OCI-LY1 (cell line): ENCODE results near the gene PTPRM.

ENCODE experiments used
- H2AFZ ChIP-seq: fragments of 200-600 bp; sonication (generic), shearing (Covaris generic); 2 replicates; pipeline ENCODE4 v1.6.0; 2014; ENCODE audit warnings: antibody characterized with exemption, mild to moderate bottlenecking, low read length
- H3F3A ChIP-seq: fragments of 200-600 bp; sonication (generic), shearing (Covaris generic); 2 replicates; pipeline ENCODE4 v1.6.0; 2014; ENCODE audit warnings: mild to moderate bottlenecking, antibody characterized with exemption, low read length, moderate library complexity; ENCODE audit not compliant: insufficient read depth
- H3K27ac ChIP-seq: fragments of 200-600 bp; sonication (generic); 2 replicates; pipeline ENCODE4 v1.5.1; 2014; ENCODE audit warnings: low read length, mixed run types, mild to moderate bottlenecking, low read depth; ENCODE audit not compliant: poor library complexity, severe bottlenecking
- H3K27me3 ChIP-seq: fragments of 200-600 bp; sonication (generic); 2 replicates; pipeline ENCODE4 v1.6.0; 2014; ENCODE audit warnings: antibody characterized with exemption, mild to moderate bottlenecking, low read length, moderate library complexity; ENCODE audit not compliant: insufficient read depth
- H3K36me3 ChIP-seq: fragments of 200-600 bp; sonication (generic); 2 replicates; pipeline ENCODE4 v1.6.1; 2014; ENCODE audit warnings: mild to moderate bottlenecking, antibody characterized with exemption, low read length, moderate library complexity, mixed read lengths; ENCODE audit not compliant: insufficient read depth
- H3K4me1 ChIP-seq: fragments of 200-600 bp; sonication (generic); 2 replicates; pipeline ENCODE4 v1.5.1; 2014; ENCODE audit warnings: mild to moderate bottlenecking, low read length, moderate library complexity; ENCODE audit not compliant: insufficient read depth, severe bottlenecking
- H3K4me2 ChIP-seq: fragments of 200-600 bp; sonication (generic), shearing (Covaris generic); 2 replicates; pipeline ENCODE4 v1.6.1; 2014; ENCODE audit warnings: low read length
- H3K4me3 ChIP-seq: fragments of 200-600 bp; sonication (generic); 2 replicates; pipeline ENCODE4 v1.5.1; 2014; ENCODE audit warnings: low read length, low read depth, mild to moderate bottlenecking, mixed read lengths; ENCODE audit not compliant: poor library complexity, severe bottlenecking
- H3K79me2 ChIP-seq: fragments of 200-600 bp; shearing (Covaris generic); 2 replicates; pipeline ENCODE4 v1.6.1; 2016; ENCODE audit warnings: mixed run types, low read length, mixed read lengths; ENCODE audit not compliant: insufficient read depth
- H3K9ac ChIP-seq: fragments of 200-600 bp; sonication (generic), shearing (Covaris generic); 2 replicates; pipeline ENCODE4 v1.6.1; 2014; ENCODE audit warnings: mild to moderate bottlenecking, low read length, mixed read lengths
- H3K9me2 ChIP-seq: fragments of 200-600 bp; sonication (generic), shearing (Covaris generic); 2 replicates; pipeline ENCODE4 v1.6.1; 2014; ENCODE audit warnings: low read depth, mild to moderate bottlenecking, low read length, mixed read lengths
- H3K9me3 ChIP-seq: fragments of 200-600 bp; shearing (Covaris generic); 2 replicates; pipeline ENCODE4 v1.6.1; 2014; ENCODE audit warnings: low read length, mixed read lengths
- H4K20me1 ChIP-seq: fragments of 200-600 bp; sonication (generic), shearing (Covaris generic); 2 replicates; pipeline ENCODE4 v1.6.0; 2016; ENCODE audit warnings: mild to moderate bottlenecking, low read length; ENCODE audit not compliant: insufficient read depth
- EZH2 ChIP-seq: fragments of 200-600 bp; sonication (generic), shearing (Covaris generic); IDR thresholded peaks from 2 replicates; pipeline ENCODE4 v1.8.0; 2017; ENCODE audit warnings: borderline replicate concordance, mixed run types, mild to moderate bottlenecking, antibody characterized with exemption, low read length, moderate library complexity, mixed read lengths
- TF ChIP-seq, protein P1 (sequence below): fragments of 200-600 bp; sonication (generic), shearing (Covaris generic); IDR thresholded peaks from 2 replicates; pipeline ENCODE4 v1.5.1; 2017; ENCODE audit warnings: mild to moderate bottlenecking, antibody characterized with exemption, low read length, moderate library complexity, mixed read lengths

The PTPRM gene

DNA sequence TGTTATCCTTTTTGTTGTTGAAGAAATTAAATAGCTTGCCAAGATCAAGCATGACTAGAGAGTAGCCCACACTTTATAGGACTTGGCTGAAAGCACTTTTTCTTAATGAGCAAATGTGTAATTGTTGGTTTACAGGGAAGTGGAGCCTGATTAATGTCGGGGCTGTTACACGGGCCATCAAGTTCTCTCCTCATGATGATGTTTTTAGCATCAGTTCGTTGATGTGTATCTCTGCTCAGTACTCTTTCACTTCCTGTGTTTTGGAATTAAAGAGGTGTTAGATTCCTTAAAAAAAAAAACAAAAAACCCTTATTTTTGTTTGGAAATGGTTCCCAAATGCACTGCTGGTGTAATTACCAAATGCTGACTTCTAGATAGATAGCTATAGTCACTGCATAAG, 114.2 kb downstream of the PTPRM start:
- H4K20me1 ChIP-seq: no peaks in the 10 kb centered on the region
- H3K9me3 ChIP-seq: no peaks in the 10 kb centered on the region
- no peaks in the 10 kb centered on the region for H3K9me2 ChIP-seq
- no peak overlapping the region for H3K9ac ChIP-seq
- H3F3A ChIP-seq: no peaks in the 10 kb centered on the region
- H3K79me2 ChIP-seq: no peaks in the 10 kb centered on the region
- H3K27ac ChIP-seq: no peak overlapping the region
- no peak overlapping the region for H3K4me2 ChIP-seq
- no peaks in the 10 kb centered on the region; the same call in 1 of the 2 replicates for H3K27me3 ChIP-seq
- no peak for TF ChIP-seq EZH2
- H2AFZ ChIP-seq: no peak overlapping the region
- H3K36me3 ChIP-seq: no peaks in the 10 kb centered on the region
- no peaks in the 10 kb centered on the region for H3K4me1 ChIP-seq
- no peak overlapping the region for H3K4me3 ChIP-seq

DNA sequence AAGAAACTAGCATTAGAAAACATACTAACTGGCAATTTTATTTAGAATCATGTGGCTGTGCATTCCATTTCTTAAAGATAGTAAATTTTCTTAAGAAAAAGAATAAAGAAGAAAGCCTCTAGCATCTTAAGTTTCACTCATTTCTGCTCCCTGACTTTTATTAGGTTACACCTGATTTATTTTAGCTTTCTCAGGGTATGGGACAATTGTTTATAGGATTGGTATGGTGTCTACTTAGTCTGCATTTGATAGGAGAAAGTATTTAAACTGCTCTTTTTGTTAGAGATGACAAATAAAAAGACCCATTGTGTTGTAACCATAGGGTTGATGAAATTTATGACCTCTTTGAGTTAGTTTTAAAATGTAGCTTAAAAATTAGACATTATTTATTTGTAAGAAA, 115.2 kb downstream of the PTPRM start:
- Histone ChIP-seq H2AFZ (no peak overlapping the region), H3K27me3 (no peaks in the 10 kb centered on the region; the same call in 1 of the 2 replicates), H3K4me3 (no peak overlapping the region), H3K9me3 (no peaks in the 10 kb centered on the region), H3K9ac (no peak overlapping the region), H3K4me2 (no peak overlapping the region), H3K79me2 (no peaks in the 10 kb centered on the region), H3K36me3 (no peaks in the 10 kb centered on the region), H3K27ac (no peak overlapping the region), H3K9me2 (no peaks in the 10 kb centered on the region), H3F3A (no peaks in the 10 kb centered on the region), H3K4me1 (no peaks in the 10 kb centered on the region), H4K20me1 (no peaks in the 10 kb centered on the region)
- TF ChIP-seq EZH2: no peak
- TF ChIP-seq, protein P1, sequence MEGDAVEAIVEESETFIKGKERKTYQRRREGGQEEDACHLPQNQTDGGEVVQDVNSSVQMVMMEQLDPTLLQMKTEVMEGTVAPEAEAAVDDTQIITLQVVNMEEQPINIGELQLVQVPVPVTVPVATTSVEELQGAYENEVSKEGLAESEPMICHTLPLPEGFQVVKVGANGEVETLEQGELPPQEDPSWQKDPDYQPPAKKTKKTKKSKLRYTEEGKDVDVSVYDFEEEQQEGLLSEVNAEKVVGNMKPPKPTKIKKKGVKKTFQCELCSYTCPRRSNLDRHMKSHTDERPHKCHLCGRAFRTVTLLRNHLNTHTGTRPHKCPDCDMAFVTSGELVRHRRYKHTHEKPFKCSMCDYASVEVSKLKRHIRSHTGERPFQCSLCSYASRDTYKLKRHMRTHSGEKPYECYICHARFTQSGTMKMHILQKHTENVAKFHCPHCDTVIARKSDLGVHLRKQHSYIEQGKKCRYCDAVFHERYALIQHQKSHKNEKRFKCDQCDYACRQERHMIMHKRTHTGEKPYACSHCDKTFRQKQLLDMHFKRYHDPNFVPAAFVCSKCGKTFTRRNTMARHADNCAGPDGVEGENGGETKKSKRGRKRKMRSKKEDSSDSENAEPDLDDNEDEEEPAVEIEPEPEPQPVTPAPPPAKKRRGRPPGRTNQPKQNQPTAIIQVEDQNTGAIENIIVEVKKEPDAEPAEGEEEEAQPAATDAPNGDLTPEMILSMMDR: no peak

DNA sequence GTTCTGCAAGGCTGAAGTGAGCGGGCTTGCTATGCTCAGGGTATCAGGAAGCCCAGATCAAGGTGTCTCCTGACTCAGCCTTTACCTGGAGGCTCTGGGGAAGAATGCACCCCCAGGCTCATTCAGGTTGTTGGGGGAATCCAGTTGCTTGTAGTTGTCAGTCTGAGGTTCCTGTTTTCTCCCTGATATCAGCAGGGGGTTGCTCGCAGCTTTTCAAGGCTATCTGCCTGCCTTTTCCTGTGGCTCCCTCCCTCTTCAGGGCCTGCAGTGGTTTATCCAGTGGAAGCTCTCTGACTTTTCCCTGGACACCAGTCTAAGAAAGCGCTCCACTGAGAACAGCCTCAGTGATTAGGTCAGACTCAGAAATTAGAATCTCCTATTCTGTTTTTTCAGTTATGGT, 116.6 kb downstream of the PTPRM start:
- Histone ChIP-seq H3K4me3 (no peak overlapping the region), H2AFZ (no peak overlapping the region), H3K27me3 (no peaks in the 10 kb centered on the region; the same call in 1 of the 2 replicates), H3K9me3 (no peaks in the 10 kb centered on the region), H3K4me2 (no peak overlapping the region), H3F3A (no peaks in the 10 kb centered on the region), H3K27ac (no peak overlapping the region), H3K4me1 (no peaks in the 10 kb centered on the region), H3K36me3 (no peaks in the 10 kb centered on the region), H3K9ac (no peak overlapping the region), H4K20me1 (no peaks in the 10 kb centered on the region), H3K79me2 (no peaks in the 10 kb centered on the region), H3K9me2 (no peaks in the 10 kb centered on the region)
- TF ChIP-seq EZH2: no peak
- TF ChIP-seq, protein P1: no peak

DNA sequence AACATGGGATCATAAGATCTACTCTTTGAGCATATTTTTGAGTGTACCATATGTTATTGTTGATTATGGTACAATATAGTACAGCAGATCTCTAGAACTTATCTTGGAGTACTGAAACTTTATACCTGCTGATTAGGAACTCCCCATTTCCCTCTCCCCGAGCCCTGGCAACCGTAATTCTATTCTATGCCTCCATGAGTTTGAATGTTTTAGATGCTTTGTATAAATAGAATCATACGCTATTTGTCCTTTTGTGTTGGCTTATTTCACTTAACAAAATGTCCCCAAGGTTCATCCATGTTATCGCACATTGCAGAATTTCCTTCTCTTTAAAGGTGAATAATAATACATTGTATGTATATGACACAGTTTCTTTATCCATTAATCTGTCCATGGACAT, 117.2 kb downstream of the PTPRM start:
- no peaks in the 10 kb centered on the region for H3K9me3 ChIP-seq
- no peak overlapping the region for H3K27ac ChIP-seq
- no peaks in the 10 kb centered on the region for H3K36me3 ChIP-seq
- no peaks in the 10 kb centered on the region; the same call in 1 of the 2 replicates for H3K27me3 ChIP-seq
- H3K4me3 ChIP-seq: no peak overlapping the region
- no peaks in the 10 kb centered on the region for H3K79me2 ChIP-seq
- no peaks in the 10 kb centered on the region for H3K4me1 ChIP-seq
- no peak overlapping the region for H3K4me2 ChIP-seq
- no peaks in the 10 kb centered on the region for H4K20me1 ChIP-seq
- H3K9ac ChIP-seq: no peak overlapping the region
- H2AFZ ChIP-seq: no peak overlapping the region
- TF ChIP-seq EZH2: no peak
- TF ChIP-seq, protein P1: no peak
- H3F3A ChIP-seq: no peaks in the 10 kb centered on the region
- no peaks in the 10 kb centered on the region for H3K9me2 ChIP-seq
